ENCODE data around the gene C11orf65. TPM values are rescaled to one million over a fixed set of nuclear protein-coding genes. Genes with fewer than 3 reads are reported as not detected.

The C11orf65 gene
- total RNA-seq, 2 experiments from 2014 or later = 0.57 to 0.80 TPM

Other genes starting within 250 kb of the C11orf65 start
- gene NPAT, start 244.9 kb downstream of the C11orf65 start, total RNA-seq = 10 to 100 TPM; 57.6 to 58.0 TPM
- 100 to 1,000 TPM; 287 to 333 TPM for gene ATM, start 244.5 kb downstream of the C11orf65 start, total RNA-seq
- gene POGLUT3, start 30.9 kb upstream of the C11orf65 start, total RNA-seq = 10 to 100 TPM; 25.1 to 26.2 TPM
- 1 to 10 TPM; 2.5 to 3.7 TPM for gene EXPH5, start 126.2 kb upstream of the C11orf65 start, total RNA-seq
- gene DDX10, start 197.5 kb upstream of the C11orf65 start, total RNA-seq = 10 to 100 TPM; 22.0 to 24.7 TPM

Measured in activated naive CD8-positive, alpha-beta T cell treated with anti-CD3 and anti-CD28 coated beads, Interleukin-2, amount 10 ng/mL, durations not matched to agents 7 days and 5 days (primary cell).